Psoas muscle (tissue), 8 donors: Measurements from ENCODE around the gene ADGRG1. TPM values are rescaled to one million over a fixed set of nuclear protein-coding genes. Genes with fewer than 3 reads are reported as not detected.

Experiments
- ATAC-seq, 4 donors: fragments of 200-7000 bp; cut with Tn5 transposase; one replicate each; pipeline ENCODE4 v1.9.1; 2020; ENCODE audit warnings: moderate library complexity in 3 of 4, mild to moderate bottlenecking in 2 of 4
- DNase-seq, 2 donors: peaks; one replicate each; pipeline ENCODE4 v3.0.0-alpha.2; 2020
- H3K27ac ChIP-seq: fragments of 200-600 bp; one replicate; pipeline ENCODE4 v1.8.0; 2022
- H3K27me3 ChIP-seq, 3 donors: fragments of 200-600 bp in 1 of 3; one replicate each; pipeline versions ENCODE4 v1.6.1 to v1.8.0; 2013 to 2022; ENCODE audit warnings: low read length in 2 of 3, mild to moderate bottlenecking in 2 of 3, moderate library complexity in 1 of 3; ENCODE audit not compliant: insufficient read depth in 3 of 3
- H3K36me3 ChIP-seq, 2 donors: fragments of 200-600 bp in 1 of 2; one replicate each; pipeline versions ENCODE4 v1.6.1 to v1.8.0; 2013 to 2022; ENCODE audit warnings: low read depth in 1 of 2, mild to moderate bottlenecking in 1 of 2, moderate library complexity in 1 of 2; ENCODE audit not compliant: insufficient read depth in 1 of 2
- H3K4me1 ChIP-seq: fragments of 200-600 bp; one replicate; pipeline ENCODE4 v1.8.0; 2022
- H3K4me3 ChIP-seq: fragments of 200-600 bp; one replicate; pipeline ENCODE4 v1.8.0; 2022; ENCODE audit warnings: mild to moderate bottlenecking
- H3K9me3 ChIP-seq: fragments of 200-600 bp; one replicate; pipeline ENCODE4 v1.8.0; 2022
- WGBS, 3 donors: extraction: QIAGEN DNeasy Blood & Tissue Kit; methylation state at CpG; one replicate each; pipeline versions ENCODE4 v1.1.6 to v1.1.7; 2013; 5-methylcytosine and 5-hydroxymethylcytosine counted together
- intact Hi-C, 2 donors: fragments of 100-400 bp; cut with DNase I; formaldehyde crosslinking; loops; one replicate each; pipeline versions ENCODE4 v1.11.0 to v1.14.2; 2022
- polyA plus RNA-seq, 3 donors: library from polyadenylated mRNA; stranded (reverse); fragments of 200-250 nt; gene quantifications; one replicate each; pipeline ENCODE4 v1.2.3, GENCODE V29; 2013
- total RNA-seq, 4 donors: library from RNA; stranded (reverse); fragmentation: NEBNext Ultra II Directional in 2 of 4; extraction: Animal tissue kit (Norgen Biotek cat#: 25700) in 2 of 4; gene quantifications; one replicate each; pipeline versions ENCODE4 v1.2.1 to v1.2.4, GENCODE V29; 2021 to 2023
- TF ChIP-seq, protein P1 (sequence below): fragments of 200-600 bp; IDR thresholded peaks from one replicate; pipeline ENCODE4 v1.8.0; 2022; ENCODE audit warnings: antibody characterized with exemption
- donor health status: healthy with polysubstance abuse.
- donor health status: DM: no; HTN: no; CAD: no; lungs with moderate emphysema.
- donor health status: Bipolar disorder and iron deficiency.
- donor health status: healthy.
- donor health status: DM: yes; HTN: yes; CAD: no.
- donor health status: DM: no; HTN: no; CAD: no.
- donor health status: DM: no; HTN: no; CAD: no.
- donor health status: DM: yes; HTN: yes; CAD: no.

The ADGRG1 gene
- total and polyA plus RNA-seq, 7 donors = 5.3 to 19.4 (median 14.2) TPM

DNA sequence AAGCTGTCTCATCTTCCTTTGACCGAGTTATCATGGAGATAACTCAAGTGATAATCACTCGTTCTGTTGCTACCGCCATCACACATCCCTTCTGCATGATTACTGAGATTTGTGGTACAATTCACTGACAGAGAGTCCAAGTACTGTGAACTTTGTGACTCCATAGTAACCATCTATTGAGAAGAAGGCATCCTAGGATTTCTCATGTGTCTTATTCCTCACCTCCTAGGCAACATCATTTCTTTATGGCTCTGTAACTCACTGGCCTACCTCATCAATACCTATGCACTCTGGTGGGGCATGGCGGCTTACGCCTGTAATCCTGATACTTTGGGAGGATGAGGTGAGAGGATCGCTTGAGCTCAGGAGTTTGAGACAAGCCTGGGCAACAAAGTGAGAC, 85.6 kb downstream of the ADGRG1 start:
- Histone ChIP-seq H3K27ac (no peak overlapping the region), H3K9me3 (no peaks in the 10 kb centered on the region), H3K4me1 (no peaks in the 10 kb centered on the region), H3K4me3 (no peak overlapping the region), H3K27me3 (peaks cover 0 to 4% (median 0%) of the 10 kb centered on the region in 3 donors), H3K36me3 (no peaks in the 10 kb centered on the region)
- TF ChIP-seq, protein P1, sequence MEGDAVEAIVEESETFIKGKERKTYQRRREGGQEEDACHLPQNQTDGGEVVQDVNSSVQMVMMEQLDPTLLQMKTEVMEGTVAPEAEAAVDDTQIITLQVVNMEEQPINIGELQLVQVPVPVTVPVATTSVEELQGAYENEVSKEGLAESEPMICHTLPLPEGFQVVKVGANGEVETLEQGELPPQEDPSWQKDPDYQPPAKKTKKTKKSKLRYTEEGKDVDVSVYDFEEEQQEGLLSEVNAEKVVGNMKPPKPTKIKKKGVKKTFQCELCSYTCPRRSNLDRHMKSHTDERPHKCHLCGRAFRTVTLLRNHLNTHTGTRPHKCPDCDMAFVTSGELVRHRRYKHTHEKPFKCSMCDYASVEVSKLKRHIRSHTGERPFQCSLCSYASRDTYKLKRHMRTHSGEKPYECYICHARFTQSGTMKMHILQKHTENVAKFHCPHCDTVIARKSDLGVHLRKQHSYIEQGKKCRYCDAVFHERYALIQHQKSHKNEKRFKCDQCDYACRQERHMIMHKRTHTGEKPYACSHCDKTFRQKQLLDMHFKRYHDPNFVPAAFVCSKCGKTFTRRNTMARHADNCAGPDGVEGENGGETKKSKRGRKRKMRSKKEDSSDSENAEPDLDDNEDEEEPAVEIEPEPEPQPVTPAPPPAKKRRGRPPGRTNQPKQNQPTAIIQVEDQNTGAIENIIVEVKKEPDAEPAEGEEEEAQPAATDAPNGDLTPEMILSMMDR = no peak
- intact Hi-C loops = no loop called here
- 83 to 91% (median 90%) methylated on average over 6 of the region's 6 CpGs for WGBS, 3 donors
- ATAC-seq (no peak), DNase-seq (no peak)

Other genes with a start within 250 kb of the ADGRG1 start
- gene CCL17, start 223.9 kb upstream of the ADGRG1 start, total RNA-seq = not detected
- under 1 TPM in 1 of 3 donors, not detected in 2; 0.20 TPM for gene CCL17, start 223.9 kb upstream of the ADGRG1 start, polyA plus RNA-seq
- gene CIAPIN1, start 181.2 kb upstream of the ADGRG1 start, total RNA-seq = 10 to 100 TPM; 31.8 to 78.3 (median 50.8) TPM
- gene CIAPIN1, start 181.2 kb upstream of the ADGRG1 start, polyA plus RNA-seq = 10 to 100 TPM; 41.7 to 76.6 (median 59.7) TPM
- 100 to 1,000 TPM; 131 to 184 (median 152) TPM for gene COQ9, start 181.2 kb upstream of the ADGRG1 start, total RNA-seq
- gene COQ9, start 181.2 kb upstream of the ADGRG1 start, polyA plus RNA-seq = 100 to 1,000 TPM in 2 of 3 donors, 10 to 100 TPM in 1; 85.0 to 169 (median 149) TPM
- 10 to 100 TPM; 48.7 to 60.1 (median 53.1) TPM for gene POLR2C, start 166.0 kb upstream of the ADGRG1 start, total RNA-seq
- gene POLR2C, start 166.0 kb upstream of the ADGRG1 start, polyA plus RNA-seq = 10 to 100 TPM; 45.1 to 97.1 (median 61.7) TPM
- gene DOK4, start 142.1 kb upstream of the ADGRG1 start, total RNA-seq = 1 to 10 TPM; 1.5 to 4.3 (median 2.4) TPM
- 1 to 10 TPM; 1.3 to 2.2 (median 1.5) TPM for gene DOK4, start 142.1 kb upstream of the ADGRG1 start, polyA plus RNA-seq
- gene CCDC102A, start 92.1 kb upstream of the ADGRG1 start, total RNA-seq = 1 to 10 TPM; 1.2 to 2.4 (median 1.9) TPM
- gene CCDC102A, start 92.1 kb upstream of the ADGRG1 start, polyA plus RNA-seq = 1 to 10 TPM in 2 of 3 donors, under 1 TPM in 1; 0.95 to 2.1 (median 1.2) TPM
- under 1 TPM in 3 of 4 donors, not detected in 1; 0.11 to 0.37 (median 0.19) TPM for gene ADGRG5, start 86.0 kb upstream of the ADGRG1 start, total RNA-seq
- under 1 TPM in 1 of 3 donors, not detected in 2; 0.05 TPM for gene ADGRG5, start 86.0 kb upstream of the ADGRG1 start, polyA plus RNA-seq
- gene ADGRG3, start 39.7 kb downstream of the ADGRG1 start, total RNA-seq = under 1 TPM; 0.19 to 0.57 (median 0.31) TPM
- gene ADGRG3, start 39.7 kb downstream of the ADGRG1 start, polyA plus RNA-seq = under 1 TPM; 0.16 to 0.37 (median 0.31) TPM
- gene DRC7, start 66.2 kb downstream of the ADGRG1 start, total RNA-seq = not detected
- not detected for gene DRC7, start 66.2 kb downstream of the ADGRG1 start, polyA plus RNA-seq
- 10 to 100 TPM in 1 of 4 donors, 1 to 10 TPM in 3; 6.3 to 13.3 (median 8.6) TPM for gene KATNB1, start 107.1 kb downstream of the ADGRG1 start, total RNA-seq
- 10 to 100 TPM in 1 of 3 donors, 1 to 10 TPM in 2; 9.2 to 15.6 (median 9.5) TPM for gene KATNB1, start 107.1 kb downstream of the ADGRG1 start, polyA plus RNA-seq
- 10 to 100 TPM in 1 of 4 donors, 1 to 10 TPM in 3; 6.3 to 17.8 (median 7.9) TPM for gene KIFC3, start 173.9 kb downstream of the ADGRG1 start, total RNA-seq
- 1 to 10 TPM; 3.1 to 7.5 (median 4.3) TPM for gene KIFC3, start 173.9 kb downstream of the ADGRG1 start, polyA plus RNA-seq